Activated naive CD4-positive, alpha-beta T cell treated with anti-CD3 and anti-CD28 coated beads, Interleukin-2, amount 50 U/mL, for 72 hours (primary cell): ENCODE results near the gene SERPINB10. TPM values are rescaled to one million over a fixed set of nuclear protein-coding genes. Genes with fewer than 3 reads are reported as not detected.

Experiments used
- ATAC-seq, 2 donors: fragments of 150-1000 bp; cut with Tn5 transposase; 2 replicates each; pipeline ENCODE4 v1.10.0; 2021; ENCODE audit warnings: mild to moderate bottlenecking in 2 of 2, moderate library complexity in 2 of 2
- DNase-seq, 2 donors: peaks; one replicate each; pipeline ENCODE4 v3.0.0; 2021 to 2022; ENCODE audit warnings: low spot score in 2 of 2
- H3K27ac Mint-ChIP-seq, 2 donors: one replicate each; pipeline ENCODE4 v1.8.0; 2022; ENCODE audit warnings: mild to moderate bottlenecking in 2 of 2, mixed read lengths in 2 of 2
- H3K36me3 Mint-ChIP-seq, 2 donors: one replicate each; pipeline ENCODE4 v1.8.0; 2022; ENCODE audit warnings: mixed read lengths in 2 of 2
- H3K9me3 Mint-ChIP-seq, 2 donors: one replicate each; pipeline ENCODE4 v1.8.0; 2022; ENCODE audit warnings: mixed read lengths in 2 of 2
- total RNA-seq, 2 donors: library from RNA; stranded (reverse); gene quantifications; one replicate each; pipeline ENCODE4 v1.2.3, GENCODE V29; 2022

Gene SERPINB10
- total RNA-seq, 2 donors from 2014 or later = not detected

- DNase-seq (peak in 1 of 2 donors; percentile 28), ATAC-seq (peak; percentile 52 to 63)
- peaks cover 0 to 14% of the 10 kb centered on the region in 2 donors for H3K36me3 Mint-ChIP-seq
- no peak overlapping the region for H3K27ac Mint-ChIP-seq
- H3K9me3 Mint-ChIP-seq = no peaks in the 10 kb centered on the region
Observed at GRCh38 chr18:63963615-63964256, 56.0 kb downstream of the SERPINB10 start.

GRCh38 chr18:63964908-63965307, 57.1 kb downstream of the SERPINB10 start:
- DNase-seq = no peak
- no peak for ATAC-seq
- Mint-ChIP-seq H3K36me3 (peaks cover 9 to 26% of the 10 kb centered on the region in 2 donors), H3K27ac (no peak overlapping the region), H3K9me3 (no peaks in the 10 kb centered on the region)

- DNase-seq (no peak), ATAC-seq (no peak)
- H3K27ac Mint-ChIP-seq = no peak overlapping the region
- H3K36me3 Mint-ChIP-seq = peaks cover 9 to 30% of the 10 kb centered on the region in 2 donors
- no peaks in the 10 kb centered on the region for H3K9me3 Mint-ChIP-seq
Observed at GRCh38 chr18:63965716-63966330, 58.1 kb downstream of the SERPINB10 start.

GRCh38 chr18:63969942-63970808, 62.4 kb downstream of the SERPINB10 start, which contains the start of gene SERPINB8:
Gene SERPINB8, plus strand, starts transcription at chr18:63970081. Its CDS starts 8,228 bp downstream, at chr18:63978309.
- peaks cover 15 to 28% of the 10 kb centered on the region in 2 donors for H3K36me3 Mint-ChIP-seq
- no peaks in the 10 kb centered on the region for H3K9me3 Mint-ChIP-seq
- ATAC-seq = peak; percentile 93 to 95
- peak within 1 kb of the TSS; percentile 96 to 99 for H3K27ac Mint-ChIP-seq
- peak; percentile 75 to 81 for DNase-seq

- Mint-ChIP-seq H3K36me3 (peaks cover 15 to 28% of the 10 kb centered on the region in 2 donors), H3K9me3 (no peaks in the 10 kb centered on the region), H3K27ac (peak overlapping the region; percentile 92 to 96)
- ATAC-seq (no peak), DNase-seq (no peak)
Observed at GRCh38 chr18:63970809-63971205, 63.0 kb downstream of the SERPINB10 start.

GRCh38 chr18:63971320-63972001, 63.7 kb downstream of the SERPINB10 start:
- Mint-ChIP-seq H3K27ac (peak overlapping the region; percentile 92 to 96), H3K36me3 (peaks cover 15 to 28% of the 10 kb centered on the region in 2 donors), H3K9me3 (no peaks in the 10 kb centered on the region)
- DNase-seq = no peak
- ATAC-seq = no peak

- ATAC-seq (no peak), DNase-seq (no peak)
- Mint-ChIP-seq H3K9me3 (no peaks in the 10 kb centered on the region), H3K27ac (no peak overlapping the region), H3K36me3 (peaks cover 15 to 28% of the 10 kb centered on the region in 2 donors)
Observed at GRCh38 chr18:63972002-63972376, 64.2 kb downstream of the SERPINB10 start.

GRCh38 chr18:63974991-63975390, 67.2 kb downstream of the SERPINB10 start:
- ATAC-seq (no peak), DNase-seq (no peak)
- no peaks in the 10 kb centered on the region for H3K9me3 Mint-ChIP-seq
- no peak overlapping the region for H3K27ac Mint-ChIP-seq
- peaks cover 6 to 17% of the 10 kb centered on the region in 2 donors for H3K36me3 Mint-ChIP-seq

GRCh38 chr18:63975628-63976027, 67.9 kb downstream of the SERPINB10 start:
- peaks cover 6 to 19% of the 10 kb centered on the region in 2 donors for H3K36me3 Mint-ChIP-seq
- H3K27ac Mint-ChIP-seq = no peak overlapping the region
- no peaks in the 10 kb centered on the region for H3K9me3 Mint-ChIP-seq
- DNase-seq (no peak), ATAC-seq (no peak)

- no peak overlapping the region for H3K27ac Mint-ChIP-seq
- peaks cover 0 to 18% of the 10 kb centered on the region in 2 donors for H3K36me3 Mint-ChIP-seq
- DNase-seq = no peak
- peak; percentile 59 to 69 for ATAC-seq
- H3K9me3 Mint-ChIP-seq = no peaks in the 10 kb centered on the region
Observed at GRCh38 chr18:63977040-63977439, 69.3 kb downstream of the SERPINB10 start.

GRCh38 chr18:63979409-63979920, 71.7 kb downstream of the SERPINB10 start:
- DNase-seq (peak in 1 of 2 donors; percentile 30), ATAC-seq (peak; percentile 43)
- Mint-ChIP-seq H3K27ac (no peak overlapping the region), H3K36me3 (peaks cover 0 to 18% of the 10 kb centered on the region in 2 donors), H3K9me3 (no peaks in the 10 kb centered on the region)

- Mint-ChIP-seq H3K9me3 (no peaks in the 10 kb centered on the region), H3K36me3 (peaks cover 0 to 18% of the 10 kb centered on the region in 2 donors), H3K27ac (no peak overlapping the region)
- DNase-seq (no peak), ATAC-seq (no peak)
Observed at GRCh38 chr18:63980027-63980426, 72.3 kb downstream of the SERPINB10 start.

- H3K9me3 Mint-ChIP-seq = no peaks in the 10 kb centered on the region
- DNase-seq = no peak
- ATAC-seq = no peak
- H3K27ac Mint-ChIP-seq = peak overlapping the region in 1 of 2 donors; percentile 4
- peaks cover 0 to 18% of the 10 kb centered on the region in 2 donors for H3K36me3 Mint-ChIP-seq
Observed at GRCh38 chr18:63980896-63981460, 73.2 kb downstream of the SERPINB10 start.

- peak overlapping the region in 1 of 2 donors; percentile 7 for H3K27ac Mint-ChIP-seq
- DNase-seq (no peak), ATAC-seq (peak in 1 of 2 donors; percentile 47)
- peaks cover 0 to 18% of the 10 kb centered on the region in 2 donors for H3K36me3 Mint-ChIP-seq
- H3K9me3 Mint-ChIP-seq = no peaks in the 10 kb centered on the region
Observed at GRCh38 chr18:63981719-63982118, 74.0 kb downstream of the SERPINB10 start.

- Mint-ChIP-seq H3K36me3 (peaks cover 0 to 18% of the 10 kb centered on the region in 2 donors), H3K27ac (no peak overlapping the region), H3K9me3 (no peaks in the 10 kb centered on the region)
- DNase-seq = no peak
- no peak for ATAC-seq
Observed at GRCh38 chr18:63982361-63982760, 74.6 kb downstream of the SERPINB10 start.
